ENCODE results near the gene CLTC. TPM values are rescaled to one million over a fixed set of nuclear protein-coding genes. Genes with fewer than 3 reads are reported as not detected.

The CLTC gene
- total RNA-seq, 2 experiments from 2014 or later: 126 to 131 TPM

- no peak for DNase-seq
- peak overlapping the region; percentile 28 for H3K27ac Mint-ChIP-seq
- H3K9me3 Mint-ChIP-seq (ENCODE audit: insufficient read depth): no peaks in the 10 kb centered on the region
- H3K4me1 Mint-ChIP-seq (ENCODE audit: low read depth): peaks cover 33% of the 10 kb centered on the region
- ChIA-PET CTCF (interaction anchor here (0.8 to 2.2 kb wide), 4 partner anchors 8 to 113 kb away, joined by 3 to 6 read pairs (median 3); partner anchors contain the start of gene CLTC), POLR2A (interaction anchor here (0.7 to 1.0 kb wide), 3 partner anchors 15 to 68 kb away, joined by 3 to 10 read pairs (median 3); partner anchors contain the start of gene CLTC)
- no peak for ATAC-seq
- no peaks in the 10 kb centered on the region for H3K27me3 Mint-ChIP-seq (ENCODE audit: low read depth)
- no peak overlapping the region for H3K4me3 Mint-ChIP-seq
- H3K36me3 Mint-ChIP-seq (ENCODE audit: low read depth): peaks cover 15% of the 10 kb centered on the region
These were observed 15.2 kb downstream of the CLTC start for GRCh38 chr17:59634632-59635541.

- POLR2A ChIA-PET: interaction anchor here (0.6 to 1.9 kb wide), 2 partner anchors 18 to 23 kb away, joined by 3 to 4 read pairs; partner anchors contain the start of gene CLTC
These were observed 18.1 kb downstream of the CLTC start for GRCh38 chr17:59637611-59638310.

GRCh38 chr17:59638553-59638952 is 18.9 kb downstream of the CLTC start:
- CTCF ChIA-PET: no interaction called here
- no peak for ATAC-seq
- no peaks in the 10 kb centered on the region for H3K27me3 Mint-ChIP-seq (ENCODE audit: low read depth)
- no peak overlapping the region for H3K4me3 Mint-ChIP-seq
- DNase-seq: no peak
- POLR2A ChIA-PET: interaction anchor here (1.9 kb wide), 1 partner anchor 19 kb away, joined by 4 read pairs; the partner anchor contains the start of gene CLTC
- peaks cover 46% of the 10 kb centered on the region for H3K4me1 Mint-ChIP-seq (ENCODE audit: low read depth)
- H3K36me3 Mint-ChIP-seq (ENCODE audit: low read depth): peaks cover 2% of the 10 kb centered on the region
- H3K9me3 Mint-ChIP-seq (ENCODE audit: insufficient read depth): no peaks in the 10 kb centered on the region
- no peak overlapping the region for H3K27ac Mint-ChIP-seq

More at GRCh38 chr17:59637611-59638310, 18.1 kb downstream of the CLTC start:
- H3K9me3 Mint-ChIP-seq (ENCODE audit: insufficient read depth): no peaks in the 10 kb centered on the region
- H3K27ac Mint-ChIP-seq: no peak overlapping the region
- H3K4me1 Mint-ChIP-seq (ENCODE audit: low read depth): peaks cover 42% of the 10 kb centered on the region
- CTCF ChIA-PET: no interaction called here
- DNase-seq (no peak), ATAC-seq (no peak)
- H3K27me3 Mint-ChIP-seq (ENCODE audit: low read depth): no peaks in the 10 kb centered on the region
- H3K4me3 Mint-ChIP-seq: no peak overlapping the region
- H3K36me3 Mint-ChIP-seq (ENCODE audit: low read depth): peaks cover 4% of the 10 kb centered on the region

- Mint-ChIP-seq H3K4me3 (peak overlapping the region; percentile 26), H3K27ac (peak overlapping the region; percentile 55), H3K27me3 (ENCODE audit: low read depth) (no peaks in the 10 kb centered on the region), H3K4me1 (ENCODE audit: low read depth) (peaks cover 33% of the 10 kb centered on the region), H3K9me3 (ENCODE audit: insufficient read depth) (no peaks in the 10 kb centered on the region), H3K36me3 (ENCODE audit: low read depth) (peaks cover 18% of the 10 kb centered on the region)
- DNase-seq (no peak), ATAC-seq (peak; percentile 89)
- POLR2A ChIA-PET: interaction anchor here (3.1 kb wide), 1 partner anchor 22 kb away, joined by 18 read pairs; the partner anchor contains the start of gene CLTC
- CTCF ChIA-PET: interaction anchor here (0.9 to 2.2 kb wide), 3 partner anchors 9 to 122 kb away, joined by 3 to 7 read pairs (median 4); partner anchors contain the start of gene CLTC
These were observed 22.2 kb downstream of the CLTC start for GRCh38 chr17:59641799-59642484.

GRCh38 chr17:59642565-59642964 is 22.9 kb downstream of the CLTC start:
- H3K27me3 Mint-ChIP-seq (ENCODE audit: low read depth): no peaks in the 10 kb centered on the region
- peaks cover 33% of the 10 kb centered on the region for H3K4me1 Mint-ChIP-seq (ENCODE audit: low read depth)
- DNase-seq: no peak
- no peak for ATAC-seq
- ChIA-PET POLR2A (interaction anchor here (3.1 kb wide), 1 partner anchor 23 kb away, joined by 18 read pairs; the partner anchor contains the start of gene CLTC), CTCF (interaction anchor here (0.9 to 2.2 kb wide), 4 partner anchors 8 to 123 kb away, joined by 3 to 7 read pairs (median 5); partner anchors contain the start of gene CLTC)
- H3K4me3 Mint-ChIP-seq: peak overlapping the region; percentile 26
- peaks cover 21% of the 10 kb centered on the region for H3K36me3 Mint-ChIP-seq (ENCODE audit: low read depth)
- H3K9me3 Mint-ChIP-seq (ENCODE audit: insufficient read depth): no peaks in the 10 kb centered on the region
- H3K27ac Mint-ChIP-seq: no peak overlapping the region

GRCh38 chr17:59643159-59644140 is 23.8 kb downstream of the CLTC start:
- no peak overlapping the region for H3K4me3 Mint-ChIP-seq
- H3K27me3 Mint-ChIP-seq (ENCODE audit: low read depth): no peaks in the 10 kb centered on the region
- H3K36me3 Mint-ChIP-seq (ENCODE audit: low read depth): peaks cover 30% of the 10 kb centered on the region
- peaks cover 33% of the 10 kb centered on the region for H3K4me1 Mint-ChIP-seq (ENCODE audit: low read depth)
- no peak for ATAC-seq
- ChIA-PET CTCF (interaction anchor here (0.9 to 2.2 kb wide), 8 partner anchors 8 to 394 kb away, joined by 3 to 7 read pairs (median 3); partner anchors contain the start of gene CLTC), POLR2A (interaction anchor here (3.1 kb wide), 1 partner anchor 24 kb away, joined by 18 read pairs; the partner anchor contains the start of gene CLTC)
- no peak for DNase-seq
- H3K27ac Mint-ChIP-seq: no peak overlapping the region
- no peaks in the 10 kb centered on the region for H3K9me3 Mint-ChIP-seq (ENCODE audit: insufficient read depth)

GRCh38 chr17:59647288-59647687 is 27.6 kb downstream of the CLTC start:
- Mint-ChIP-seq H3K36me3 (ENCODE audit: low read depth) (peaks cover 59% of the 10 kb centered on the region), H3K27ac (no peak overlapping the region), H3K9me3 (ENCODE audit: insufficient read depth) (no peaks in the 10 kb centered on the region), H3K27me3 (ENCODE audit: low read depth) (no peaks in the 10 kb centered on the region), H3K4me3 (no peak overlapping the region), H3K4me1 (ENCODE audit: low read depth) (peaks cover 34% of the 10 kb centered on the region)
- POLR2A ChIA-PET: interaction anchor here (1.4 kb wide), 1 partner anchor 27 kb away, joined by 3 read pairs; no protein-coding TSS in a partner anchor
- CTCF ChIA-PET: interaction anchor here (1.2 kb wide), 1 partner anchor 336 kb away, joined by 4 read pairs; no protein-coding TSS in a partner anchor
- ATAC-seq (no peak), DNase-seq (no peak)

- no peaks in the 10 kb centered on the region for H3K27me3 Mint-ChIP-seq (ENCODE audit: low read depth)
- H3K36me3 Mint-ChIP-seq (ENCODE audit: low read depth): peaks cover 71% of the 10 kb centered on the region
- POLR2A ChIA-PET: interaction anchor here (1.9 kb wide), 1 partner anchor 31 kb away, joined by 6 read pairs; no protein-coding TSS in a partner anchor
- no peak for ATAC-seq
- DNase-seq: no peak
- no peak overlapping the region for H3K4me3 Mint-ChIP-seq
- H3K9me3 Mint-ChIP-seq (ENCODE audit: insufficient read depth): no peaks in the 10 kb centered on the region
- no peak overlapping the region for H3K27ac Mint-ChIP-seq
- peaks cover 27% of the 10 kb centered on the region for H3K4me1 Mint-ChIP-seq (ENCODE audit: low read depth)
- CTCF ChIA-PET: interaction anchor here (0.6 kb wide), 1 partner anchor 129 kb away, joined by 3 read pairs; no protein-coding TSS in a partner anchor
These were observed 30.2 kb downstream of the CLTC start for GRCh38 chr17:59649886-59650285.

GRCh38 chr17:59650642-59651041 is 30.9 kb downstream of the CLTC start:
- POLR2A ChIA-PET: interaction anchor here (1.9 kb wide), 1 partner anchor 32 kb away, joined by 6 read pairs; no protein-coding TSS in a partner anchor
- Mint-ChIP-seq H3K4me3 (no peak overlapping the region), H3K27ac (no peak overlapping the region), H3K4me1 (ENCODE audit: low read depth) (peaks cover 27% of the 10 kb centered on the region), H3K27me3 (ENCODE audit: low read depth) (no peaks in the 10 kb centered on the region), H3K36me3 (ENCODE audit: low read depth) (peaks cover 75% of the 10 kb centered on the region), H3K9me3 (ENCODE audit: insufficient read depth) (no peaks in the 10 kb centered on the region)
- ATAC-seq (no peak), DNase-seq (no peak)
- CTCF ChIA-PET: interaction anchor here (0.6 to 1.5 kb wide), 2 partner anchors 9 to 130 kb away, joined by 3 to 4 read pairs; no protein-coding TSS in a partner anchor

- H3K36me3 Mint-ChIP-seq (ENCODE audit: low read depth): peaks cover 76% of the 10 kb centered on the region
- ChIA-PET CTCF (interaction anchor here (1.2 to 2.3 kb wide), 3 partner anchors 8 to 386 kb away, joined by 3 to 5 read pairs (median 4); no protein-coding TSS in a partner anchor), POLR2A (interaction anchor here (1.9 kb wide), 1 partner anchor 32 kb away, joined by 6 read pairs; no protein-coding TSS in a partner anchor)
- no peak overlapping the region for H3K27ac Mint-ChIP-seq
- DNase-seq: peak; percentile 33
- no peaks in the 10 kb centered on the region for H3K27me3 Mint-ChIP-seq (ENCODE audit: low read depth)
- H3K4me3 Mint-ChIP-seq: no peak overlapping the region
- no peaks in the 10 kb centered on the region for H3K9me3 Mint-ChIP-seq (ENCODE audit: insufficient read depth)
- peak; percentile 95 for ATAC-seq
- peaks cover 27% of the 10 kb centered on the region for H3K4me1 Mint-ChIP-seq (ENCODE audit: low read depth)
These were observed 31.7 kb downstream of the CLTC start for GRCh38 chr17:59651346-59651745.

Data from activated CD8-positive, alpha-beta T cell treated with anti-CD3 and anti-CD28 coated beads, Interleukin-2, amount 10 ng/mL, durations not matched to agents 7 days and 5 days (primary cell).